GM19468 (cell line): Measurements from ENCODE around the gene ANP32B.

ENCODE experiments used
- ATAC-seq: cut with Tn5 transposase; IDR thresholded peaks from one replicate; pipeline ENCODE4 v1.9.1; 2021; ENCODE audit warnings: mild to moderate bottlenecking, moderate library complexity, moderate number of reproducible peaks; ENCODE audit not compliant: unreplicated experiment; ENCODE audit errors: extremely low read depth

ANP32B gene

DNA sequence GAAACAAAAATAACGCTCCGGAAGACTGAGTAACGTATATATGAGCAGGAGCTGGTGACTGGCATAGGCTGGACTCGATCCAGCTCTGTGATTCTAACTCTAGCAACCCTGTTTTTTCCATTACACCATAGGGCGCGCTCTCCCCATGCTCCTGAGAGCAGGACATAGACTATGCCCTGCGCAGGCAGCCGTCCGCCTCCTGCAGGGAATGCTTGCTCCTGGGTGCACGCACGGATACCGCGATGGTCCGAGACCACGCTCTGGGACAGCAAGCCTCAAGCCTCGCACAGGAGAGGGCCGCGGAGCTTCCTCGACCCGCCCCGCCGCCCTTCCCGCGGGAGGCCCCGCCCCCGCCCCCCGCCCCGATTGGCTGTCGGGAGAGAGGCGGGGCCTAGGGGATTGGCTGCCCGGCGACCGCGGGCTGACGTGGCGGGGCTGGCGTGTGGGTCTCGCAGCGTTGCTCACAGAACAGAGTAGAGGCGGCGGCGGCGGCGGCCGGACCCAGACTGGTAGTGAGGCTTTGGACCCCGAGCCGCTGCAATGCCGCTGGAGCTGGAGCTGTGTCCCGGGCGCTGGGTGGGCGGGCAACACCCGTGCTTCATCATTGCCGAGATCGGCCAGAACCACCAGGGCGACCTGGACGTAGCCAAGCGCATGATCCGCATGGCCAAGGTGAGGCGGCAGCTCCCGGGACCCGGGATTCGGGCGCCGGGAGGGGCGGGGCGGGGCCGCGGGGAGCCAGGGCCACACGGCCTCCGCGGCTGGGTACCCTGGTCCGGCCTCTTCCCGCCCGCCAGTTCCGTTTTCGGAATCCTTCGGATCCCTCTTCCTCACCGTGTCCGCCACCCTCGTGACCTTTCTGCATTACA, 73.4 kb downstream of the ANP32B start, which contains the start of gene NANS:
TSS of gene NANS (plus strand) at position 464 of the 869 bp plus-strand sequence. CDS start at position 541, 77 bp downstream.
- ATAC-seq = peak; percentile 80

DNA sequence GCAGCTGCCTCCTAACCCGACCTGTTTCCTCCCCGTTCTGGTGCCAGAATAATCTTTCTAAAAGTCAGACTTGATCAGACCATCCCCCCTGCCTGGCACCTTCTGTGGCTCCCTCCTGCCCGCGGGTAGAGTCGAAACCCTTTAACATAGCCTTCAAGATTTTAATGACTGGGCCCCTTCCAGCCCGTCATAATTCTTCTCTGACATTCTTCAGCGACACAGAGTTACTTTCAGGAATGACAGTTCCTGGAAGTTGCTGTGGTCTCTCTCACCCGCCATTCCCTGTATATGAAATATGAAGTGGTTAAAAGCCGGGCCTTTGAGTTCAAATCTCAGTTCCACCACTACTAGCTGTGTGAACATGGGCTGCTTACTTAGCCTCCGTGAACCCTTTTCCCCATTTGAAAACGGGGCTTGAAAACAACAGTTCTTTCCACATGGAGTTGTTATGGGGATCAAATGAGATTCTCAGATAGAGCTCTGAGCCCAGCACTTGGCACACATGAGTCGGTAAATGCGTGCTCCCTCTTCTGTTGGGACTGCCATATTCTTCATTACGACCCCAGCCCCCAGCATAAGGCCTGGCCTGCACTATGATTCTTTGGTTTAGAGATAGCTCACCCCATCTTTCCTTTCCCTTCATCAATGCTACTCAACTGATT, 74.1 kb downstream of the ANP32B start:
- no peak for ATAC-seq

DNA sequence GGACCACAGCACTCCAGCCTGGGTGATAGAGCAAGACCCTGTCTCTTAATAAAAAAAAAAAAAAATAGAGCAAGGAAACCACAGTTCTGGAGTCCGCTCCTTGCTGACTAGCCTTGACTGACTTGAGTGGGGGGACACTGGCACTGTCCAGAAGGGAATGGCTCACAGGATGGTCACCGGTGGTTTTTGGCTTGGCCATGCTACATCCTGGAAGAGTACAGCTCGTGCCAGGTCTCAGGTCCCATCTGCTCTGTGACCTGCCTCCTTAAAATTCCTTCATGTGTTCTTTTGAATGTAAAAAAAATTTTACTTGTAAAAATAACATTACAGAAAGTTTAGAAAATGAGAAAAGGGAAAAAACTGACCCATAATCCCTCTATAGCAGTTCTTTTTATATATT, 79.0 kb downstream of the ANP32B start:
- ATAC-seq = no peak

DNA sequence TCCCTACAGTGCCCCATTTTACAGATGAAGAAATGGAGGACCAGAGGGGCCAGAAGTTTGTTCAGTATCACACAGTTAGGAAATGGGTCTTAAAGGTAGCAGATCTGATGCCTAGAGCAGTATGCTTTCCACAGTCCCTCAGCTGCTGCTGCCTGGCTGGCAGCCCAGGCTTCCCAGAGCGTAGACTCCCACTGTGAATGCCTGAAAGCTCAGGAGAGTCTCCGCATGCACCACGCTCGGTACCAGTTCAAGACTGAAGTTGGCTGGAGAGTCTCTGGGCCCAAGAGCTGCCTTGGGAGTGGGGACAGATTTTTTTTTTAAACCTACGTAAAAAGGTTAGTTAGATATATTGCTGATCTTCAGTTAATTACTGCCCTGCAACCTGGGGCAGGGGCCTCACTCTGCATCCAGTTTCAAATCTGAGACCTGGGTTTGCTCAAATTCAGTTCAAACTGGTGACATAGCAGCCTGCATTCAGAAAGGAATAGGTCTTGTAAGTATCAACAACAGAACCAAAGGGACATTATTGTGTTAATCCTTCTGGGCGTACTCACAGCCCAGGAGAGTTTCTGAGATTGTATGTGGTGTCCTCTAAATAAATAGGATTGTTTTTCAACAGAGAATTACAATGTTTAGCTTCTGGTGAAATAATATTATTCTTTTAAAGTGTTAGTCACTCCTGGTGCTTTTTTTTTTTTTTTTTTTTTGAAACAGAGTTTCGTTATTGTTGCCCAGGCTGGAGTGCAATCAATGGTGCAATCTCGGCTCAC, 81.7 kb downstream of the ANP32B start:
- no peak for ATAC-seq
